DMS153 treated with DMSO at 0.1 percent for 48 hours (cell line): Measurements from ENCODE around the gene RHOJ.

Experiments
- DNase-seq: peaks from one replicate; lab custom pipeline; 2025; ENCODE audit not compliant: unreplicated experiment; lab: John Stamatoyannopoulos, UW

Gene RHOJ

GRCh38 chr14:63205044-63205575 lies 867 bp downstream of the RHOJ start:
- no peak for DNase-seq

- no peak for DNase-seq
Observed at GRCh38 chr14:63205866-63206265, 1.6 kb downstream of the RHOJ start.

GRCh38 chr14:63209160-63209559 lies 4.9 kb downstream of the RHOJ start:
- no peak for DNase-seq

GRCh38 chr14:63210812-63211211 lies 6.6 kb downstream of the RHOJ start:
- no peak for DNase-seq

- no peak for DNase-seq
Observed at GRCh38 chr14:63212209-63212608, 8.0 kb downstream of the RHOJ start.

- DNase-seq, result no peak
Observed at GRCh38 chr14:63212776-63213500, 8.7 kb downstream of the RHOJ start.

GRCh38 chr14:63214417-63215196 lies 10.4 kb downstream of the RHOJ start:
- DNase-seq, result no peak

- no peak for DNase-seq
Observed at GRCh38 chr14:63220526-63220925, 16.3 kb downstream of the RHOJ start.

- DNase-seq, result no peak
Observed at GRCh38 chr14:63223596-63223995, 19.4 kb downstream of the RHOJ start.

GRCh38 chr14:63224196-63224595 lies 20.0 kb downstream of the RHOJ start:
- DNase-seq, result no peak

- no peak for DNase-seq
Observed at GRCh38 chr14:63228217-63228616, 24.0 kb downstream of the RHOJ start.

- DNase-seq, result no peak
Observed at GRCh38 chr14:63229330-63230059, 25.3 kb downstream of the RHOJ start.

GRCh38 chr14:63231766-63232165 lies 27.5 kb downstream of the RHOJ start:
- DNase-seq, result no peak

GRCh38 chr14:63237791-63238190 lies 33.5 kb downstream of the RHOJ start:
- no peak for DNase-seq

- DNase-seq, result no peak
Observed at GRCh38 chr14:63240221-63240620, 36.0 kb downstream of the RHOJ start.

- no peak for DNase-seq
Observed at GRCh38 chr14:63241096-63241495, 36.9 kb downstream of the RHOJ start.

- no peak for DNase-seq
Observed at GRCh38 chr14:63243646-63244045, 39.4 kb downstream of the RHOJ start.

GRCh38 chr14:63245893-63246292 lies 41.6 kb downstream of the RHOJ start:
- DNase-seq, result no peak

GRCh38 chr14:63248211-63248610 lies 44.0 kb downstream of the RHOJ start:
- no peak for DNase-seq

GRCh38 chr14:63249092-63249491 lies 44.8 kb downstream of the RHOJ start:
- DNase-seq, result no peak

GRCh38 chr14:63257299-63257698 lies 53.1 kb downstream of the RHOJ start:
- DNase-seq, result no peak

- no peak for DNase-seq
Observed at GRCh38 chr14:63262446-63262845, 58.2 kb downstream of the RHOJ start.
